Loucy (cell line): ENCODE measurements around the gene MED7.

Source experiments
- H2AFZ ChIP-seq: fragments of 200-600 bp; sonication (generic); 2 replicates; pipeline ENCODE4 v1.6.0; 2016; ENCODE audit warnings: antibody characterized with exemption, mild to moderate bottlenecking, low read length, moderate library complexity
- H3F3A ChIP-seq: fragments of 200-600 bp; 2 replicates; pipeline ENCODE4 v1.6.0; 2016; ENCODE audit warnings: antibody characterized with exemption, low read depth, mild to moderate bottlenecking
- H3K27me3 ChIP-seq: fragments of 200-600 bp; sonication (generic); 2 replicates; pipeline ENCODE4 v1.6.1; 2014; ENCODE audit warnings: low read length, mild to moderate bottlenecking; ENCODE audit not compliant: insufficient read depth, poor library complexity, severe bottlenecking
- H3K36me3 ChIP-seq: fragments of 200-600 bp; sonication (generic); 2 replicates; pipeline ENCODE4 v1.6.1; 2016; ENCODE audit warnings: low read length; ENCODE audit not compliant: insufficient read depth
- H3K4me1 ChIP-seq: fragments of 200-600 bp; sonication (generic); 2 replicates; pipeline ENCODE4 v1.5.1; 2014; ENCODE audit warnings: low read length, mild to moderate bottlenecking; ENCODE audit not compliant: insufficient read depth, poor library complexity, severe bottlenecking
- H3K4me2 ChIP-seq: fragments of 200-600 bp; sonication (generic); 2 replicates; pipeline ENCODE4 v1.6.0; 2014; ENCODE audit warnings: antibody characterized with exemption, low read length, low read depth, mild to moderate bottlenecking; ENCODE audit not compliant: poor library complexity, severe bottlenecking
- H3K4me3 ChIP-seq: fragments of 200-600 bp; sonication (generic); 2 replicates; pipeline ENCODE4 v1.5.1; 2014; ENCODE audit warnings: low read length, mild to moderate bottlenecking, mixed read lengths; ENCODE audit not compliant: poor library complexity, severe bottlenecking
- H3K79me2 ChIP-seq: fragments of 200-600 bp; sonication (generic); 2 replicates; pipeline ENCODE4 v1.6.1; 2014; ENCODE audit warnings: low read length; ENCODE audit not compliant: insufficient read depth
- H3K9ac ChIP-seq: fragments of 200-600 bp; sonication (generic); 2 replicates; pipeline ENCODE4 v1.6.0; 2014; ENCODE audit warnings: mild to moderate bottlenecking, low read depth, low read length, moderate library complexity; ENCODE audit not compliant: poor library complexity, severe bottlenecking
- H3K9me2 ChIP-seq: fragments of 200-600 bp; sonication (generic); replicated peaks from 2 replicates; pipeline ENCODE4 v1.6.1; 2016; ENCODE audit warnings: low read depth, low read length, mixed read lengths
- H3K9me3 ChIP-seq: fragments of 200-600 bp; sonication (generic); 2 replicates; pipeline ENCODE4 v1.6.1; 2014; ENCODE audit warnings: mild to moderate bottlenecking, antibody characterized with exemption, low read length, low read depth; ENCODE audit not compliant: insufficient read depth
- H4K20me1 ChIP-seq: fragments of 200-600 bp; sonication (generic); 2 replicates; pipeline ENCODE4 v1.6.0; 2014; ENCODE audit warnings: antibody characterized with exemption, low read length, mild to moderate bottlenecking; ENCODE audit not compliant: insufficient read depth, poor library complexity, severe bottlenecking
- EZH2phosphoT487 ChIP-seq: fragments of 200-600 bp; IDR thresholded peaks from 2 replicates; pipeline ENCODE4 v1.6.1; 2018; ENCODE audit warnings: antibody characterized with exemption, mild to moderate bottlenecking, moderate library complexity, borderline replicate concordance
- TF ChIP-seq, protein P1 (sequence below): fragments of 200-600 bp; sonication (generic); conservative IDR thresholded peaks from 2 replicates; pipeline ENCODE4 v1.5.1; 2014; ENCODE audit warnings: mild to moderate bottlenecking, antibody characterized with exemption, low read length

Gene MED7

DNA sequence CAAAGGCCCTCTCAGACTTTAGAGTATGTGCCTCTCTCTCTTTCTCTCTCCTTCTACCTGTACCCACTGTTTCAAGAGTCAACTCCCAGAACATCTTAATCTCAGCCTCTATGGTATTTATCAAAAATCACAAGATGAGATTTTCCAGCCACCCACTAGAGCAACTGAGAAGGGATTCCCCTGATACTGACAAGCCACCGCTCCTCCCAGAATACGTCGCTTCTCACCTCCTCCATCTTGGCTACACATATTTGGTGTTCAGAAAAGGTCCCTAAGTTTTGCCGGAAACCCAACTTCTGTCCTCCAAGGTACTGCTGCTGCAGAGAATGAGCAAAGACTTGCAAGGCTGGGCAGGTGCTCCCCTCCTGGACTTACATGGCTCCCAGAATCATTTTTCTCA is 17.3 kb upstream of the MED7 start:
- no peaks in the 10 kb centered on the region for H3F3A ChIP-seq
- no peaks in the 10 kb centered on the region for H3K9me2 ChIP-seq
- H3K4me1 ChIP-seq: no peaks in the 10 kb centered on the region
- H3K9me3 ChIP-seq: no peaks in the 10 kb centered on the region
- no peak overlapping the region for H3K9ac ChIP-seq
- H3K4me3 ChIP-seq: no peak overlapping the region
- H3K4me2 ChIP-seq: no peak overlapping the region
- H3K27me3 ChIP-seq: no peaks in the 10 kb centered on the region
- H3K79me2 ChIP-seq: no peaks in the 10 kb centered on the region
- no peak overlapping the region for H2AFZ ChIP-seq
- no peak for TF ChIP-seq EZH2phosphoT487
- TF ChIP-seq, protein P1, sequence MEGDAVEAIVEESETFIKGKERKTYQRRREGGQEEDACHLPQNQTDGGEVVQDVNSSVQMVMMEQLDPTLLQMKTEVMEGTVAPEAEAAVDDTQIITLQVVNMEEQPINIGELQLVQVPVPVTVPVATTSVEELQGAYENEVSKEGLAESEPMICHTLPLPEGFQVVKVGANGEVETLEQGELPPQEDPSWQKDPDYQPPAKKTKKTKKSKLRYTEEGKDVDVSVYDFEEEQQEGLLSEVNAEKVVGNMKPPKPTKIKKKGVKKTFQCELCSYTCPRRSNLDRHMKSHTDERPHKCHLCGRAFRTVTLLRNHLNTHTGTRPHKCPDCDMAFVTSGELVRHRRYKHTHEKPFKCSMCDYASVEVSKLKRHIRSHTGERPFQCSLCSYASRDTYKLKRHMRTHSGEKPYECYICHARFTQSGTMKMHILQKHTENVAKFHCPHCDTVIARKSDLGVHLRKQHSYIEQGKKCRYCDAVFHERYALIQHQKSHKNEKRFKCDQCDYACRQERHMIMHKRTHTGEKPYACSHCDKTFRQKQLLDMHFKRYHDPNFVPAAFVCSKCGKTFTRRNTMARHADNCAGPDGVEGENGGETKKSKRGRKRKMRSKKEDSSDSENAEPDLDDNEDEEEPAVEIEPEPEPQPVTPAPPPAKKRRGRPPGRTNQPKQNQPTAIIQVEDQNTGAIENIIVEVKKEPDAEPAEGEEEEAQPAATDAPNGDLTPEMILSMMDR: no peak
- H4K20me1 ChIP-seq: no peaks in the 10 kb centered on the region
- no peaks in the 10 kb centered on the region for H3K36me3 ChIP-seq

DNA sequence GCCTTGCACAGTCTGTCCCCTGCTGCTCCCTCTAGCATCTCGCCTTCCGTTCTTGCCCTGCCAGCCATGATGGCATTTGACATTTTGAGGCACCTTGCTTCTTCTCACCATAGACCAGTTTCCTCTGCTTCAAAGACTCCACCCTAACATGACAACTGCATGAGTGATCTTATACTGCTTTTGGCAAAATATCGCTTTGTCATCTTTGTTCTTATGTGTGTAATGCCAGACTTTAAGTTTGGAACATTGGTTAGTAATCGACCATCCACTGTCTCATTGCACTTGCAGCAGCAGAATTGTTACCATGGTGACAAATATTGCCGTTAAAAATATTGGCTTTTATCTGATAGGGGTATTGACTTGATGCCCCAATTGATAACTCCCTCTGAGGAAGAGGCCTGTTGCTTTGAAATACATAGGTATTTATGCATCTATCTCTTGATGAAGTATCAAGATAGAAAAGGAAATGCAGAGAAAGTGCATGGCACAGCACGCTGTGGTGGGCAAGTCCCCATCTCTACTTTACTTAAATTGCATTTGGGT is 16.6 kb upstream of the MED7 start:
- Histone ChIP-seq H3F3A (no peaks in the 10 kb centered on the region), H3K9me2 (no peaks in the 10 kb centered on the region), H3K36me3 (no peaks in the 10 kb centered on the region), H2AFZ (no peak overlapping the region), H3K4me1 (no peaks in the 10 kb centered on the region), H3K9me3 (no peaks in the 10 kb centered on the region), H3K4me3 (no peak overlapping the region), H3K9ac (no peak overlapping the region), H3K79me2 (no peaks in the 10 kb centered on the region), H3K27me3 (no peaks in the 10 kb centered on the region), H3K4me2 (no peak overlapping the region), H4K20me1 (no peaks in the 10 kb centered on the region)
- no peak for TF ChIP-seq EZH2phosphoT487
- TF ChIP-seq, protein P1: no peak

DNA sequence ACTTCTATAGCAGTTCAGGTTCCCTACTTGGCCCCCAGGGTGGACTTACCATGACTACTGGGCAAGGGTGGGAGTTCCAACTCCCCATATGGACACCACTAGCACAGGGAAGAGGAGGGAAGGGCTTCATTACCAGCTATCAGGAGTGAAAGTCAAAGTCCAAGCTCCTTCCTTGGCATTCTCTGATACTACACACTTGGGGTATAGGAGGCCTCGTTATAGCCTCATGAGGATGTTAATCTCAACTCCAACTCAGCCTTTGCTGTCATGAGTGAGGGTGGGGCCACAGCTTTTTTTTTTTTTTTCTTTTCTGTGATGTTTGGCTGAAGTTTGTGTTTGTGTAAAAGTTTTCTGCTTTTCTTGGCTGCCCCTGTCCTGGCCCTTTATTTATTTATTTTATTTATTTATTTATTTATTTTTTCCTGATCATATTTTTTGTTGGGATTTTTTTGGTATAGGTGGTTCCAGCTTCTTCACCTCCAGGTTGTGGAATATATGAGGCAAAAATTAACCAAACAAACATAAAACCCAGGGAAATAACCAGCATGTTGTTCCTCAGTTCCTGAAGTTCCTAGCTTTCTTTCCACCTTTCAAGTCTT is 14.7 kb upstream of the MED7 start:
- Histone ChIP-seq H2AFZ (no peak overlapping the region), H3K9ac (no peak overlapping the region), H3K9me3 (no peaks in the 10 kb centered on the region), H3K9me2 (no peaks in the 10 kb centered on the region), H3K4me2 (no peak overlapping the region), H3K36me3 (no peaks in the 10 kb centered on the region), H3K27me3 (no peaks in the 10 kb centered on the region), H3K4me3 (no peak overlapping the region), H4K20me1 (no peaks in the 10 kb centered on the region), H3K4me1 (no peaks in the 10 kb centered on the region), H3F3A (no peaks in the 10 kb centered on the region), H3K79me2 (no peaks in the 10 kb centered on the region)
- TF ChIP-seq, protein P1: no peak
- no peak for TF ChIP-seq EZH2phosphoT487
